DMS53 (cell line): ENCODE data around the gene ABCA2.

Experiments used
- DNase-seq: peaks from one replicate; lab custom pipeline; 2025; lab: John Stamatoyannopoulos, UW

The ABCA2 gene, protein sequence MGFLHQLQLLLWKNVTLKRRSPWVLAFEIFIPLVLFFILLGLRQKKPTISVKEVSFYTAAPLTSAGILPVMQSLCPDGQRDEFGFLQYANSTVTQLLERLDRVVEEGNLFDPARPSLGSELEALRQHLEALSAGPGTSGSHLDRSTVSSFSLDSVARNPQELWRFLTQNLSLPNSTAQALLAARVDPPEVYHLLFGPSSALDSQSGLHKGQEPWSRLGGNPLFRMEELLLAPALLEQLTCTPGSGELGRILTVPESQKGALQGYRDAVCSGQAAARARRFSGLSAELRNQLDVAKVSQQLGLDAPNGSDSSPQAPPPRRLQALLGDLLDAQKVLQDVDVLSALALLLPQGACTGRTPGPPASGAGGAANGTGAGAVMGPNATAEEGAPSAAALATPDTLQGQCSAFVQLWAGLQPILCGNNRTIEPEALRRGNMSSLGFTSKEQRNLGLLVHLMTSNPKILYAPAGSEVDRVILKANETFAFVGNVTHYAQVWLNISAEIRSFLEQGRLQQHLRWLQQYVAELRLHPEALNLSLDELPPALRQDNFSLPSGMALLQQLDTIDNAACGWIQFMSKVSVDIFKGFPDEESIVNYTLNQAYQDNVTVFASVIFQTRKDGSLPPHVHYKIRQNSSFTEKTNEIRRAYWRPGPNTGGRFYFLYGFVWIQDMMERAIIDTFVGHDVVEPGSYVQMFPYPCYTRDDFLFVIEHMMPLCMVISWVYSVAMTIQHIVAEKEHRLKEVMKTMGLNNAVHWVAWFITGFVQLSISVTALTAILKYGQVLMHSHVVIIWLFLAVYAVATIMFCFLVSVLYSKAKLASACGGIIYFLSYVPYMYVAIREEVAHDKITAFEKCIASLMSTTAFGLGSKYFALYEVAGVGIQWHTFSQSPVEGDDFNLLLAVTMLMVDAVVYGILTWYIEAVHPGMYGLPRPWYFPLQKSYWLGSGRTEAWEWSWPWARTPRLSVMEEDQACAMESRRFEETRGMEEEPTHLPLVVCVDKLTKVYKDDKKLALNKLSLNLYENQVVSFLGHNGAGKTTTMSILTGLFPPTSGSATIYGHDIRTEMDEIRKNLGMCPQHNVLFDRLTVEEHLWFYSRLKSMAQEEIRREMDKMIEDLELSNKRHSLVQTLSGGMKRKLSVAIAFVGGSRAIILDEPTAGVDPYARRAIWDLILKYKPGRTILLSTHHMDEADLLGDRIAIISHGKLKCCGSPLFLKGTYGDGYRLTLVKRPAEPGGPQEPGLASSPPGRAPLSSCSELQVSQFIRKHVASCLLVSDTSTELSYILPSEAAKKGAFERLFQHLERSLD (N-terminal part only)

DNA sequence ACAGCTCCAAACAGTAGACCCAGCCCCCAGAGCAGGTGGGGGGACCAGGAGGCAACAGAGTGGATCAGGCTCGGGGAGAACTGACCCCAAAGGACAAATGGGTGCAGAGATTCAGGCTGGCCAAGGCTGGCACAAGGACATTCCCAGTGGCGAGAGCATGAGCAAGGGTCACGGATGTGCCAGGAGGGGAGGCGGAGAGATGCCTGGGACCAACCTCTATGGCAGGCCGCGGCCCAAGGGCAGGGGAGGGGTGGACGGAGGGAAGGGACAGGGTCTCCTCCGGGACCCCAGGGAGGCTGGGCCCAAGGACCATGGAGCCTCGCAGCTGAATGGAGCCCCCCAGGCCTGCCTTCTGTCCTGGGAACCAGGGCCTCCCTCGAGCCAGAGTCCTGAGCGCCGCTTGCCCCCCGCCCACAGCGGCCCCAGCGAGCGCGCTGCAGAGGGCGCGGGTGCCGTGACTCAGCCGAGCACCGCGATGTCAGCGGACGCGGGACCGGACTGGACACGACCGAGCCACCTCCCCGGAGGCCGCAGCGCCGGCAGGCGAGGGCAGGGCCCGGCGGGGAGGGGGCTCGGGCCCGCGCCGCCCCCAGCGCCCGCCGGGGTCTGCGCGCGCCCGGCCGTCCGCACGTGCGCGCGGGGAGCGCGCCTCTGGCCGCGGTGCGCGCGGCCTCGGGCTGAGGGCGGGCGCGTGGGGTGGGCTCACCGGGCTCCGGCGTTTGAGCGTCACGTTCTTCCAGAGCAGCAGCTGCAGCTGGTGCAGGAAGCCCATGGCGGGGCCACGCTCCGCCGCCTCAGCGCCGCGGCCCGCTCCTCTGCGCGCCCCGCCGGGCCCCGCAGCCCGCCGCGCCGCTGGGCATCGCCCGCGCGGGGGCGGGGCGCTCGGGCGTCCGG lies at the start of gene ABCA2:
Gene ABCA2 (minus strand): TSS at position 869 of the 894 bp plus-strand sequence. CDS start 97 bp downstream, at position 772.
- DNase-seq, result peak; percentile 79

DNA sequence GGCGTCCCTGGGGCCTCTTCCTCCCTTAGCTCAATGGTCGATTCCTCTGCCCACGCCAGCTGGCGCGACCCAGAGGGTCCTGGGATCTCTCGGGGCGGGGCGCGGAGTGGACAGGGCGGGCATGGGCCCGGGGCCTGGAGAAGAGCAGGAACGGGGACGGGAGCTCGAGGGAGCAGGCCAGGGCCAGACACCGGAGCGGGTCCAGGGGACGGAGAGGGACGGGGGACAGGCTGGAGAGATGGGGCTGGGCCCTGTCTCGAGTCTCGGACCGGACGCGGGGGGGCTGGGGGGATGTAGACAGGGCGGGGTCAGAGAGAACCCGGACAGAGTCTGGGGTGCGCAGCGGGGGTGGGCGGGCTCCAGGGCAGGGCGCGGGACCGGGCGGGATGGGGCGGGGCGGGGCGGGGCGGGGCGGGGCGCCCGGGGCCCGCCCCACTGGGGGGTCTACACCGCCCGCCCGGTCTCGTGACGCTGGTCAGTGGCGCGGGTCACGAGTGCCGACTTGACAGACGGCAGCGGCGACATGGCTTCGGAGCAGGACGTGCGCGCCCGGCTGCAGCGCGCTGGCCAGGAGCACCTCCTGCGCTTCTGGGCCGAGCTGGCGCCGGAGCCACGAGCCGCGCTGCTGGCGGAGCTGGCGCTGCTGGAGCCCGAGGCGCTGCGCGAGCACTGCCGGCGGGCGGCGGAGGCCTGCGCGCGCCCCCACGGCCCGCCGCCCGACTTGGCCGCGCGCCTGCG lies 49.1 kb upstream of the ABCA2 start, which contains the start of gene UAP1L1:
Gene UAP1L1 (plus strand): TSS at position 508 of the 738 bp plus-strand sequence. CDS start 16 bp downstream, at position 524.
- DNase-seq, result peak; percentile 80

DNA sequence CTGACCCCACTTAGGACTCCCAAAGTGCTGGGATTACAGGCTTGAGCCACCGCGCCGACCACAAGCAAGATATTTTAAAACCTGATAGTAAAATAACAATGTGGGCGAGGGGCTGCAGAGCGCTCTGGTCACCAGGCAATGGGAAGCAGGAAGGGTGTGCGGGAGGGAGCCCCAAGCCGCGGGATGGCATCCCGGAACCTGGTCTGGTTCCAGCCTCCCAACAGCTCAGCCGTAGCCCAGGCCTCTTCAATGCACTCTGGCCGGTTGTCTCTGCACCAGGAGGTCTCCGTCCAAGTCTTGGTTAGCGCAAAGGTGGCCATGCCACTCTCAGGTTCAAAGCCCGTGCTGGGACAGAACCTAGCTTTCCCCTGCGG lies 48.6 kb upstream of the ABCA2 start:
- DNase-seq, result no peak

DNA sequence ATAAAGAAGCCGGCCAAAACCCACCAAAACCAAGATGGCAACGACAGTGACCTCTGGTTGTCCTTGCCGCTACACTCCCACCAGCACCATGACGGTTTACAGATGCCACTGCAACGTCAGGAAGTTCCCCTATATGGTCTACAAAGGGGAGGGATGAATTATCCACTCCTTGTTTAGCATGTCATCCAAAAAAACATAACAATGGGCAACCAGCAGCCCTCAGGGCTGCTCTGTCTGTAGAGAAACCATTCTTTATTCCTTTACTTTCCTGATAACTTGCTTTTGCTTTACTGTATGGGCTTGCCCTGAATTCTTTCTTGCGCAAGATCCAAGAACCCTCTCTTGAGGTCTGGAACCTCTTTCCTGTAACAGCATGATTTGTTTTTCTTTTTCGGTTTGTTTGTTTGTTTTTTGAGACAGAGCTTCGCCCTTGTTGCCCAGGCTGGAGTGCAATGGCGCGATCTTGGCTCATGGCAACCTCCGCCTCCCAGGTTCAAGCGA lies 47.3 kb upstream of the ABCA2 start:
- no peak for DNase-seq

DNA sequence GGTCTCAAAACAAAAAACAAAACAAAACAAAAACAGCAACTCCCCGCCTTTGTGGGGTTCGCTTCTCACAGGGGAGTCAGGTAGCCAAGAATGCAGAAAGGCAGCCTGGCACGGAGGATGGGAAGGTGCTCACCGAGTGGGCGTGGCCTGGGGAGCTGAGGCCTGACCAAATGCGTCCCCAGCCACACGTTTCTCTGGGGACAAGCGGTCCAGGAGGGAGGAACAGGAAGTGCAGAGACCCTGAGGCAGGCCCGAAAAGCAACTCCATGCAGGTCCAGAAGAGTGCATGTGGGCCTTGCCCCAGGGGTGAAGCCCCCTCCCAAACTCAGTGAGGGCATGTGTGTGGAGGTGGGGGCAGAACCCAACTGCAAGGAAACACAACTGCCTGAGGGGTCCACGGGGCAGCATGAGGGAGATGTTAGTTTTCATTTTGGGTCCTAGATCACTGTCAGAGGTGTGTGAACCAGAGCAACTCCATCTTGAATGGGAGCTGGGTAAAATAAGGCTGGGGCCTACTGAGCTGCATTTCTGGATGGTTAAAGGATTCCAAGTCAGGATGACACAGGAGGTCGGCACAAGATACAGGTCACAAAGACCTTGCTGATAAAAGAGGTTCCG lies 46.7 kb upstream of the ABCA2 start:
- DNase-seq, result no peak

DNA sequence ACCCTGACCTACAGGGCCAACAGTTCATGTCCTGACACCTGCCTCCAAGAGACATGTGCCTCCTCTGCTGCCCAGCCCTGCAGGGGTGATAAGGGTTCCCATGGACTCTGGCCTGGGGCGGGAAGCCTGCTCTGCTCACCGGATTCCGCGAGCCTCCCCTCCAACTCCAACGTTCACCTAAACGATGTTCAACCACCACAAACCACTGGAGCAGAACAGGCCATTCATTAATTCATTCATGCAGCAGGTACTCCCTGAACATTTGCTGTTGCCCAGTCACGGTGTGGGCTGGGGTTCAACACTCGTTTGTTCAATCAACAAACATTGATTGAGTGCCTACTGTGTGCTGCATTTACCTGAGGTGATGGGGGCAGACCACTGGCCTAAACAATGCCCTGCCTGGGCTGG lies 46.0 kb upstream of the ABCA2 start:
- DNase-seq, result no peak

DNA sequence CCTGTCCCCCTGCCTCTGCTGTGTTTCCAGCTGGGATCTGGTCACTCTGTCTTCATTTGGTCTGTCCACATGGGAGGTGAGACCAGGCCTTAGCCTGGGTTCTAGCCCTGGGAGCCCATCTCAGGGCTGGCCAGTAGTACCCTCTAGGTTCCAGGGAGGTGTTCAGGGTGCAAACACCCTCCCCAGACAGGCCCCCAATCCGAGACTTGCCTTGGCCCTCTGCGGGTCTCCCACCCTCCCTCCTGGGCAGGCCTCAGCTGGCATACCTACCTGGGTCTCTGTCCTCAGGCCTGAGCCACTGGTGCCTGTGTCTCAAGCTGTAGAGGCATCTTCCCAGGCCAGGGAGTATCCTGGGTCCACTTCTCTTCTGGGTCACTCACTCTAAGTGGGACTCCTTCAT lies 43.2 kb upstream of the ABCA2 start:
- no peak for DNase-seq

DNA sequence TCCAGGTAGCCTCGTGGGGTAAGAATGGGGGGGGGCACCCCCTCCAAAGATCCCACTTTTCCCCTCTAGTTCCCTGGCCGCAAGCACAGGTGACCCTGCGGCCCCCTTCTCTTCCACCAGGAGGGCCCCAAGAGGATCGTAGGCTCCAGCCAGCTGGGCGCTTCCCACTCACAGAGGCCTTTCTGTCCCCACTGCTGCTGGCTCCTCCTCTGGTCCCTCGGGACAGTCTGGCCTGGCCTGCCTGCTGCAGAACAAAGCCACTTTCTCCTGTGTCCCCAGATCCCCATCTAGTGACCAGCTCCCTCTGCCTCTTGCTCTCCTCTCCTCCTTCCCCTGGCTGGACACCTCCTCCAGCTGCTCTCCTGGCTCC lies 42.9 kb upstream of the ABCA2 start:
- peak; percentile 84 for DNase-seq

DNA sequence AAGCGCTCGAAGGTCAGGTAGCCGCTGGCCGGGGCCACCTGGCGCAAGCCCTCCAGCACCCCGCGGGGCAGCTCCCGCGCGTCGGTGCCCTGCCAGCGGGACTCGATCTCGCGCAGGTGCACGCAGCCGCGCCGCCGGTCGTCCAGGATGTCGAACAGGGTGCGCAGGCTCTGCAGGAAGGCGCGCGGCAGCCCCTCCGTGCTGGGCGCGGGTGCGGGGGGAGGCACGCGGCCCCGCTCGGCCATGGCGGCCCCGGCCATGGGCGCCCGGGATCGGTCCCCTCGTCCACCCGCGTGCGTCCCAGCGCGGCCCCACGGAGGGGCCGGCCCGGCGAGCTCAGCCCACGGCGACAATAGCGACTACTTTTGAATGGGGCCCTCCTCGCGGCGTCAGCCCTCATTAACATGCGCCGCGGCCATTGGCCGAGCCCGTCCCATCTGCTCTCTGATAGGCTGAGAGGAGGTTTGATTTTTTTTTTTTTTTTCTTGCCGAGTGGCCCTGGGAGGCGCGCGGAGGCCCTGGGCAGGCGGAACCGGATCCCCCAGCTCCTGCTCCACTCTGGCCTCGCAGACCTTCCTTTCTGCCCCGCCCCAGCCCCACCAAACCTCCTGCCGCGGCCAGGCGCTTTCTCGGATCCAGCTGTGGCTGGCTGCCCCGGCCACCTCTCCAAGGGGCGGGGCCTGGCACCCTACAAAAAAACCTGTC lies 42.3 kb upstream of the ABCA2 start, which contains the start of gene SAPCD2:
Gene SAPCD2 (minus strand): TSS at position 357 of the 705 bp plus-strand sequence. CDS start 97 bp downstream, at position 260.
- DNase-seq, result peak; percentile 99

DNA sequence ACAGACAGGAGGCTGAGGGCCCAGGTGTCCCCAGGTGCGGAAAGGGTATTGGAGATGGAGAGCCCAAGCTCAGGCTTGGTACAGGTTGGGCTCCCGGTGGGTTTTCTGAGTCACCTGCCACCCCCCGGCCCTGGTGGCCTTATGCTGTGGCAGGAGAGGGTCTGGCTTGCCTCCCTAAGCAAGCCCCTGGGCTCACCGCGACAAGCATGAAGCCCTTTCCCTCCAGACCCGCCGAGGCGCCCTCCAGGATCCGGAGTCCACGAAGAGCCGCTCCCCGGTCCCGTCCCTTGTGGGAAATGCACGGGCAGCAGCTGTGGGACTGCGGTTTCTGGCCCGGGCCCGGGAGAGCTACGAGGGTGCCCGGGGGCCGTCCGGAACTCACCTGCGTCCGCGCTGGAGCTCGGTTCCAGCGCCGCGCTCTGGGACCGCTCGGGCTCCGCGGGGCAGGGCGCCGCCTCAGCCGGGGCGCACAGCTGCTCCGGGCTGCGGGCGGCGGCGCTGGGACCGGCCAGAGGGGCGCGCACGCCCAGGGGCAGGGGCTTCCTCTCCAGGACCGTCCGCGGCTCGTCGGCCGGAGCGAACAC lies 41.6 kb upstream of the ABCA2 start:
- peak; percentile 67 for DNase-seq

DNA sequence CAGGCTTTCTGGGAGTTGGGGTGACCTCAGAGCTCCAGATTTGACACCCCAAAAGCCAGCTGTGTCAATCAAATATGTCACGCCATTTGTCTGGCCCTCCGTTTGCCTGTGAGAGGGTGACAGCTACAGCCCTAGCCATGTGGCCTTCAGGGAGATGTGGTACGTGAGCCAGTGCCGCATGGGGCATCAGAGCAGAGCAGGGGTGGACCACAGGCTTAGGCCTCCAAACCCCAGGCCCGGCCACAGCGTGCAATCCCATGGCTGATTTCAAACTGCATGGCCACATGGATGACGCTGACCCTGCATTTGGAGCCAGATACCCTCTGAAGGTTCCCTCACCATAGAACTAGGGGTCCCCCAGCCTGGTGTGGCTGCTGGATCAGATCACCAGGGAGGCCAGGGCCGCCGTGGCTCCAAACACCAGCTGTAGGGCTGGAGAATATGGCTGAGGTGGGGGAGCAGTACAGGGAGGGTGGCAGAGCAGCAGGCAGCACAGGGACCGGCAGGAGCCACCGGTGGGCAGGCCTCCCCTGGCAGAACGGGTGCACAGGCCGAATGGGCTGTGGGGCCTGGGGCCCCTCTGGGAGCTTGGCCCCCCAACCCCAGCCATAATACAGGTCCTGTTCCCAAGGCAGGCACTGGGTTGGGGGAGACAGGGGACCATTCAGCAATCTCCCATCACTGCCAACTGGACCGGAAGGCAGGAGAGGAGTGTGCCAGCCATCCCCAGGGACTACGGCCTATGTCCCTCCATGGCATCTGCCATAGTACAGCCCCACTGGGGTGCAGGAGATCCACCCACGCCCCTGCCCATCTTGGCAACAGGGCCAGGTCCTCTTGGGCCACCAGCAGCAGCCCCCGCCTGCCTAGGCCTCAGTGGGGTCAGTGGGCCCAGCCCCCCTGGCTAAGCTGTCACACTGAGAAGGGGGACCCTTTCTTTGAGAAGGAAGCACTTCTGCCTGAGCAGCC lies 40.8 kb upstream of the ABCA2 start:
- peak; percentile 56 for DNase-seq

DNA sequence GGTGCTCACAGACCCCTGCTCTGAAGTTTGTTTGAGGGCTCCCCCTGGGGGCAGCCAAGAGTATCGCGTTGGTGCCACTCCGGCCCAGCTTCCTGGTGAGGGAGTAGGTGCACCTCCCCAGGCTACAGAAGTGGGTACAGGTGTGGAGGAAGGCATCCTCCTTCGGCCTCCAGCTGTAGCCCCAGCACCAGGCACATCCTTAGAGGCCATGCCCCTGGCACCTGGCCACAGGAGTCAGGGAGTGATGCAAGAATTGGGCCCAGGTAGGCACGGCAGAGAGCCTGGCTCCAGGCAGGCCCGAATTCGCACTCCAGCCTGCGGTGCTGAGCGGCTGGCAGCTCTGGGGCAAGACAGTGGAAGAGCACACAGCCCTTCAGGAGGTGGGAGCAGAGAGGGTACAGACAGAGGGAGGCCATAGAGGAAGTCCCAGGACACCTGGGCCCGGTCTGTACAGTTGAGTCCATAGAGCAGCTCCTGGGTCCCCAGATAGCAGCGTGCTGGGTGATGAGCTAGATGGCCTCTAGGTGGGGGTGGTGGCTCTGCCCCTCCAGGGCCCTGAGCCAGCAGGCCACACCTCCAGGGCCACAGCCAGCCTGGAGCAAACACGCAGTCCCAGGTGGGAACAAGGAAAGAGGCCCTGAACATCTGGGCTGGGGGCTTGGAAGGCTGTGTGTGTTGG lies 40.0 kb upstream of the ABCA2 start:
- peak; percentile 94 for DNase-seq

DNA sequence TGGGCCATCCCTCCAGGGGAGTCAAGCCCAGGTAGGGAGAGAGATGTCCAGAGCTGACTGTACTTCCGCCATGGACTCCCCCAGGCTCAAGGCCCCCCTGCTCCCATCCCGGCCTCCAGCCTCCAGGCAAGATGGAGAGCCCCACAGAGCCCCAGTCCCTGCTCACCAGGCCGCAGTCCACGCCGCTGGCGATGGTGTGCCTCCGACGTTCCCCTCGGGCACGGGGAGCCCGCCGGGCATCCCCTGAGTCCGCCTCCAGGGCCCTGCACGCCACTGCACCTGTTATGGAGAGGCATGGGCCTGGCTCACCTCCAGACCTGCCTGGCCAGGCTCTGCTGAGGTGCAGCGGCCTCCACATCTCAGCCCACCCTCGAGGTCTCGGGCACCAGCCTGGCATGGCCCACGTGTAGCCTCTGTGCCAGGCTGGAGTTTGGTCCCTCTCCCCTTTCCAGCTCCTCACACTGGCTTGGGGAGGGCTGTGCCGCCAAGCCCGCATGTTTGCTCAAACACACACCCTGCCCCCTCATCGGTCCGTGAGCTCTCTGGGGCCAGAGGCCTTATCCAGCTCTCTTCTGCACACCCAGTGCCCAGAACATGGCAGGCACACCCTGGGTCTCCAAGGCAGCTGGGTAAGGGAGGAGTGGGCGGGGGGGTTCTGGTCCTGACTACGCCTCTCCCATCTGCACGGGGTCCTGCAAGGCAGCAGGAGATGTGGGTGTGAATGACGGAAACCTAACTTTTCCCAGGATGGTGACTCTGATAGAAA lies 38.2 kb upstream of the ABCA2 start:
- DNase-seq, result no peak

DNA sequence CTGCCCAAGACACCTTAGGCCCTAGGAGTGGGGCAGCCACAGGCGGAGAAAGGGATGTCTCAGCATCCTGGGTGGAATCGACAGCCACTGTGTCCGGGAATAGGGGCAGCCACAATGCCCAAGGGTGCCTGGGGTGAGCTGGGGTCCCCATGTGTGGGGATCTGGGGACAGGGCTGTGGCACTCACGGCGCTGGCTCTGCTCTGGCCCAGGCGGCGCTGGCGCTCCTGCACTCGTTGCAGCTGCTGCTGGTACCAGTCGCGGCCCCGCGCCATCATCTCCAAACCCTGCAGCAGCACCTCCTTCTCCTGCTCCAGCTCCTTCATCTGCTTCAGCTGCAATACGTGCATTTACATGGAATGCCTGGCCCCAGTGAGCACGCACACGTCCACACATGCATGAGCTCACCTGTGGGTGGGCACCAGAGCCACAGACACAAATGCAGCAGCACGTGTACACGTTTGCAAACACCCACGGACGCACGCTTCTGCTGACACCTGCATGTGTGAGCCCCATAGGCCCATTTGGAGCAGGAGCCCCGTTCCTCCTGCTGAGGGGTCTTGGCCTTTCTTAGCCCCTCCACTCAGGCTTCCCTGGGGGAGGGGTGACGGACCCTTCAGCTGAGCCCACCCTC lies 37.4 kb upstream of the ABCA2 start:
- no peak for DNase-seq

DNA sequence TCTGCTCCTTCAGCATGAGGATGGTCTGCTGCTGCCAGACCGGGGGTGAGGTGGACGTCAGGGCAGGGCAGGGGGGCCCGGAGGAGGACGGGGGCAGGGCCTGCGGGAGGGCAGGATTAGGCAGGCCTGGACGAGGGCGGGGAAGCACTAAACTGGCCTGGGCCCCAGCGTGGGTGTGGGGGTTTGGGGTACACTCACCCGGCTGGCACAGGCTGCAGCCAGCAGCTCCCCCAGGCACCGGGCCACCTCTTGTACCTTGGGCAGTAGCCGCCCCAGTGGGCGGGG lies 36.8 kb upstream of the ABCA2 start:
- no peak for DNase-seq
